ENCODE measurements around the gene CRYL1. TPM values are rescaled to one million over a fixed set of nuclear protein-coding genes. Genes with fewer than 3 reads are reported as not detected.

The CRYL1 gene
- total RNA-seq, 1 donor from 2014 or later: 36.8 TPM

GRCh38 chr13:20383058-20383457 lies 142.6 kb downstream of the CRYL1 start:
- DNase-seq (ENCODE audit: low read depth in 2 of 2): no peak

- DNase-seq (ENCODE audit: low read depth in 2 of 2): no peak
These were observed 144.3 kb downstream of the CRYL1 start for GRCh38 chr13:20381401-20381800.

DNA sequence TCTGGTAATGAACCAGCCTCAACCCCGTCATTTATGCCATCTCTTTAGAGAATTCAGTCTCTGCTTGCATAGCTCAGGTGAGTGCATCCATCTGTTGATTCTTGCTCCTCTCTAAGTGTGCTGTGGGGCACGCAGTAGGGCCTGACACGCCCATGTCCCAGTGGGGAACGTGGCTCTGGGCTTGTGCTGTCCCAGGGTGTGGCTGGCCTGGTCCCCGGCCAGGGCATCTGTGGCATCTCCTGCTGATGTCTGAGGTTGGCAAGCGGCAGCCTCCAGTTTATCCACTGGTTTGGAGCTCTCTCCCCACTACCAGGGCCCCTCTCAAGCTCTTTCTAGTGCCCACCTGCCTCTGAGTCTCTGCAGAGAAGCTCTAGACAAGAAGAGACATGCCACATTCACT lies 146.9 kb downstream of the CRYL1 start:
- DNase-seq (ENCODE audit: low read depth in 2 of 2): no peak

GRCh38 chr13:20377720-20378119 lies 147.9 kb downstream of the CRYL1 start:
- no peak for DNase-seq (ENCODE audit: low read depth in 2 of 2)

DNA sequence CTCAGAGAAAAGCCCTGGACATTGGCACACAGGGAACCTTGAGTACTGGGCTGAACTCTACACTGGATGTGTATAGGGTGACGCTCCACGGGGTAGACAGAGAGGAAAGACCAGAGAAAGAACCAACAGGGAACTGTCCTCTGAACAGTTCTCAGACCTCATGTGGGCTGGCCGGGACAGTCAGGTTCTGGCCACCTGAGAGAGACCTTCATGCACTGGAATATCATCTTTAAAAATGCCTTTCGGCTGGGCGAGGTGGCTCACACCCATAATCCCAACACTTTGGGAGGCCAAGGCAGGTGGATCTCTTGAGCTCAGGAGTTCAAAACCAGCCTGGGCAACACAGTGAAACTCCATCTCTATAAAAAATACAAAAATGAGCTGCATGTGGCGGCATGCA lies 149.8 kb downstream of the CRYL1 start:
- DNase-seq (ENCODE audit: low read depth in 2 of 2): no peak

DNA sequence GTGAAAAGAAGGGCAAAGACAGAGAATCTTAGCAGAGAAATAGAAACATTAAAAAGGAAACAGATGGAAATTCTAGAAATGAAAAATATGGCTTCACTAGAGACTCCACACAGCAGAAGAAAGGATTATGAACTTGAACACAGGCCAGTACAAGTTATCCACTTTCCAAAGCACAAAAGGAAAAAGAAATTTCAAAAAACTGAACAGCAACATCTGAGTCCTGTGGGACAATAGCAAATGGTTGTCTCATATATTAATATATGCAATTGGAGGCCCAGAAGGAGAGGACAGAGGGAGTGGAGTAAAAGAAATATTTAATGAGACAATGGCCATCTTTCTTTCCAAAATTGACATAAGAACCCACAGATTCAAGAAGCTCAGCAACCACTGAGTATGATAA lies 151.8 kb downstream of the CRYL1 start:
- no peak for DNase-seq (ENCODE audit: low read depth in 2 of 2)

GRCh38 chr13:20371825-20372224 lies 153.8 kb downstream of the CRYL1 start:
- DNase-seq (ENCODE audit: low read depth in 2 of 2): no peak

GRCh38 chr13:20370815-20371421 lies 154.7 kb downstream of the CRYL1 start:
- no peak for DNase-seq (ENCODE audit: low read depth in 2 of 2)

- DNase-seq (ENCODE audit: low read depth in 2 of 2): no peak
These were observed 155.7 kb downstream of the CRYL1 start for GRCh38 chr13:20369886-20370361.

DNA sequence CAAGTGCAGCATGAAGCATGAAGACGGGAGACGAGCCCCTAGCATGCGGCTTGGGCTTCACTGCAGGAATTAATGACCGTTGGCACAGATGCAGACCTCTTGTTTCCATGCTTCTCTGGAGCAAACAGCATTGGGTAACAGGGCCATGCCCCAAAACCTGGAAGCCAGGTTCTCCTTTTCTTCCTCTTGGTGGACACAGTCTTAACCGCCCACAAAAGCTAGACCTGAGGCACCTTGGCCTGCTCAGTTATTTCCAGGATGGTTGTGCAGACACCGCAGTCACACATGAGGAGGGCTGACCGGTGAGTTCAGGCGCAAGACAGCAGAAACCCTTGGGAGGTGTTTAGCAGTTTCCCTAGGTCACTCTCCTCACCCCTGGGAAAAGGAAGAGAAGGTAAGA lies 159.6 kb downstream of the CRYL1 start:
- no peak for DNase-seq (ENCODE audit: low read depth in 2 of 2)

DNA sequence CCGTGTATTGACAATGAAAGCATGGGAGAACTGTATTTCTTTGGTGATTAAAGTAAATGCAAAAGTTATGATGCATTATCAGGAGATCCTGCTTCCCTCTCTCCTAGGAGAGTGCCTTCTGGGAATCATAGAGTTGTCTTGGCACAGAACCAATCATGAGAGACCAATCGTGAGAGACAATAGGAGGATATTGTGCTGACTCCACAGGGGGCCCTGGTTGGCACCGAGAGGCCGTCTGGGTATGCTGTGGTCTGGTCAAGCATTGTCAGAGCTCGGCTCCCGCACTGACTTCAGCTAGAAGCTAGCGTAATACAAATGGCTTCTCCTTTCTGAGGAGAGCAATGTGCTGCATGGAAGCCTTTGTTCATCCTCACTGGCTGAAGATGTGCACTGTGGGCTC lies 162.1 kb downstream of the CRYL1 start:
- DNase-seq (ENCODE audit: low read depth in 2 of 2): peak in 1 of 2 donors; percentile 31

DNA sequence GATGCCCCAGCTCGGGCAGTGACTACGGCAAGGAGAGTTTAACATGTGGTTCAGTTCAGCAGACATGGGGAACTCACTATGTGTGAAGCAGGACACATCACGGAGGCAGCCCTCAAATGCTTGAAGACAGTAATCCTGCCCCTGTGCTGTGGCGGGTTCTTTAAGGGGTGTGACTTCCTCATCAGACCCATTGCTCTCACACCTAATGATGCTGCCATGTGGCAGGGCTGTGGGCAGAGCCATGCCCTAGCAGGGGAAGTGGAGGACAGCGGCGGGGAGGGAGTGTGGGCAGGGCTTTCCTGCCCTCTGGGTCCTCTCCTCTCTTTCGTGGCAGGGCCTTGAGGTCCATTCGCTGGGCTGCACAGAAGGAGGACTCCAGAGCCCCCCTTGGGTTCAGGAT lies 162.5 kb downstream of the CRYL1 start:
- no peak for DNase-seq (ENCODE audit: low read depth in 2 of 2)

- no peak for DNase-seq (ENCODE audit: low read depth in 2 of 2)
These were observed 163.1 kb downstream of the CRYL1 start for GRCh38 chr13:20362484-20363041.

GRCh38 chr13:20360835-20361412 lies 164.7 kb downstream of the CRYL1 start:
- DNase-seq (ENCODE audit: low read depth in 2 of 2): no peak

GRCh38 chr13:20360041-20360491 lies 165.6 kb downstream of the CRYL1 start:
- no peak for DNase-seq (ENCODE audit: low read depth in 2 of 2)

DNA sequence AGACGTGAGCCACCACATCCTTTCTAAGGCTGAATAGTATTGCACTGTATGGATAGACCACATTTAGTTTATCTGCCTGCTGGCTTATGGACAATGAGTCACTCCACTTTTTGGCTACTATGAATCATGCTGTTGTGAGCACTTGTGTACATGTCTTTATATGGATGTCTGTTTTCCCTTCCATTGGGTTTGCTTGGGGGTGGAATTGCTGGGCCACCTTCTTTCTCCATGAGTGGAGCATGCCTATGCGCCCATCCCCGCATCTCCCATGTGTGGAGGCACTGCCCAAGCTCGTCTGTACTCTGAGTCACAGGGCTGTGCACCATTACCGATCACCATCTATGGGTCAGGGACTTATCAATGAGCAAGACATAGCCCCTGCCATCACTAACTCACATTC lies 166.3 kb downstream of the CRYL1 start:
- peak in 1 of 2 donors; percentile 16 for DNase-seq (ENCODE audit: low read depth in 2 of 2)

- no peak for DNase-seq (ENCODE audit: low read depth in 2 of 2)
These were observed 167.6 kb downstream of the CRYL1 start for GRCh38 chr13:20358022-20358421.

GRCh38 chr13:20356444-20356843 lies 169.2 kb downstream of the CRYL1 start:
- no peak for DNase-seq (ENCODE audit: low read depth in 2 of 2)

DNA sequence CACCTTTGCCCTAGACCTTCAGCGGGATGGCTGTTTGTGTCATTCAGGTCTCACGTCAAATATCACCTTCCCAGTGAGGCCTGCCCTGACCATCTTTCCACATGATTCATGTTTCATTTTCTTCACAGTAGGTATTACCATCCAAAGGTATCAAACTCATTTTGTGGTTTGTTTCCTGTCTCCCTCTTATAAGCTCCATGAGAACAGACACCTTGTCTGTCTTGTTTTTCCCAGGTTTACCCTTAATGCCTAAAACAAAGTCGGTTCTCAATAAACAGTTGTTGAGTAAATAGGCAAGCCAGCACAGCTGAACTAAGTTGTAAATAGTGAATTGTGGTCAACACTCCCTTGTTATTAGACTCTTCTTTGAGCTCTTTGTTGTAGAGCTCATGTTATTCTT lies 170.9 kb downstream of the CRYL1 start:
- no peak for DNase-seq (ENCODE audit: low read depth in 2 of 2)

GRCh38 chr13:20353973-20354372 lies 171.7 kb downstream of the CRYL1 start:
- no peak for DNase-seq (ENCODE audit: low read depth in 2 of 2)

Measured in dermis microvascular lymphatic vessel endothelial cell (primary cell).